Calu3 (cell line): ENCODE data around the gene ARMC6. TPM values are rescaled to one million over a fixed set of nuclear protein-coding genes. Genes with fewer than 3 reads are reported as not detected.
"Not testable (repeated sequence)": the region's sequence is repeated elsewhere in the genome, so short reads cannot be mapped to it uniquely, and the experiment has no call there.

Experiments used
- BruUV-seq: library from RNA; stranded (reverse); fragments of 400-500 nt; replicated peaks from 2 replicates; lab custom pipeline; 2021; lab: Mats Ljungman, UMichigan
- CTCF ChIA-PET: fragments of 300-600 bp; sonication (Branson Sonifier 250); formaldehyde crosslinking; loops from one replicate; lab custom pipeline; 2022; ENCODE audit warnings: antibody characterized with exemption; lab: Charles Lee
- DNase-seq: peaks from one replicate; pipeline ENCODE4 v3.0.0; 2022
- H3K27ac Mint-ChIP-seq: one replicate; pipeline ENCODE4 v1.8.0; 2022; ENCODE audit warnings: mixed read lengths; ENCODE audit not compliant: unreplicated experiment
- H3K27me3 Mint-ChIP-seq: one replicate; pipeline ENCODE4 v1.8.0; 2022; ENCODE audit warnings: mixed read lengths; ENCODE audit not compliant: unreplicated experiment
- H3K36me3 Mint-ChIP-seq: one replicate; pipeline ENCODE4 v1.8.0; 2022; ENCODE audit warnings: mild to moderate bottlenecking, moderate library complexity, mixed read lengths; ENCODE audit not compliant: insufficient read depth, unreplicated experiment
- H3K4me1 Mint-ChIP-seq: one replicate; pipeline ENCODE4 v1.8.0; 2022; ENCODE audit warnings: mild to moderate bottlenecking, low read depth, mixed read lengths; ENCODE audit not compliant: unreplicated experiment
- H3K4me3 Mint-ChIP-seq: one replicate; pipeline ENCODE4 v1.8.0; 2022; ENCODE audit warnings: mild to moderate bottlenecking, low read depth, moderate library complexity, mixed read lengths; ENCODE audit not compliant: unreplicated experiment
- H3K9me3 Mint-ChIP-seq: one replicate; pipeline ENCODE4 v1.8.0; 2022; ENCODE audit warnings: low read depth, mixed read lengths; ENCODE audit not compliant: unreplicated experiment
- intact Hi-C: fragments of 100-400 bp; cut with micrococcal nuclease; formaldehyde crosslinking; loops from one replicate; pipeline ENCODE4 v1.10.0; 2022; ENCODE audit not compliant: unreplicated experiment
- total RNA-seq: library from RNA; stranded (reverse); gene quantifications from 2 replicates; pipeline ENCODE4 v1.2.3, GENCODE V29; 2022
- TF ChIP-seq, protein P1 (sequence below): fragments of 200-600 bp; IDR thresholded peaks from one replicate; pipeline ENCODE4 v1.8.0; 2022; ENCODE audit warnings: antibody characterized with exemption; ENCODE audit not compliant: unreplicated experiment

Gene ARMC6
- total RNA-seq, 1 experiment from 2014 or later = 24.0 TPM

GRCh38 chr19:19101540-19101939, 68.1 kb downstream of the ARMC6 start:
- Mint-ChIP-seq H3K4me1 (peaks cover 6% of the 10 kb centered on the region), H3K27me3 (no peaks in the 10 kb centered on the region), H3K4me3 (no peak overlapping the region), H3K9me3 (no peaks in the 10 kb centered on the region), H3K36me3 (no peaks in the 10 kb centered on the region), H3K27ac (no peak overlapping the region)
- CTCF ChIA-PET = interaction anchor here (0.6 kb wide), 1 partner anchor 14 kb away, joined by 3 read pairs; no protein-coding TSS in a partner anchor
- intact Hi-C loops = no loop called here
- TF ChIP-seq, protein P1, sequence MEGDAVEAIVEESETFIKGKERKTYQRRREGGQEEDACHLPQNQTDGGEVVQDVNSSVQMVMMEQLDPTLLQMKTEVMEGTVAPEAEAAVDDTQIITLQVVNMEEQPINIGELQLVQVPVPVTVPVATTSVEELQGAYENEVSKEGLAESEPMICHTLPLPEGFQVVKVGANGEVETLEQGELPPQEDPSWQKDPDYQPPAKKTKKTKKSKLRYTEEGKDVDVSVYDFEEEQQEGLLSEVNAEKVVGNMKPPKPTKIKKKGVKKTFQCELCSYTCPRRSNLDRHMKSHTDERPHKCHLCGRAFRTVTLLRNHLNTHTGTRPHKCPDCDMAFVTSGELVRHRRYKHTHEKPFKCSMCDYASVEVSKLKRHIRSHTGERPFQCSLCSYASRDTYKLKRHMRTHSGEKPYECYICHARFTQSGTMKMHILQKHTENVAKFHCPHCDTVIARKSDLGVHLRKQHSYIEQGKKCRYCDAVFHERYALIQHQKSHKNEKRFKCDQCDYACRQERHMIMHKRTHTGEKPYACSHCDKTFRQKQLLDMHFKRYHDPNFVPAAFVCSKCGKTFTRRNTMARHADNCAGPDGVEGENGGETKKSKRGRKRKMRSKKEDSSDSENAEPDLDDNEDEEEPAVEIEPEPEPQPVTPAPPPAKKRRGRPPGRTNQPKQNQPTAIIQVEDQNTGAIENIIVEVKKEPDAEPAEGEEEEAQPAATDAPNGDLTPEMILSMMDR = no peak
- no TSS peak for BruUV-seq
- no peak for DNase-seq

DNA sequence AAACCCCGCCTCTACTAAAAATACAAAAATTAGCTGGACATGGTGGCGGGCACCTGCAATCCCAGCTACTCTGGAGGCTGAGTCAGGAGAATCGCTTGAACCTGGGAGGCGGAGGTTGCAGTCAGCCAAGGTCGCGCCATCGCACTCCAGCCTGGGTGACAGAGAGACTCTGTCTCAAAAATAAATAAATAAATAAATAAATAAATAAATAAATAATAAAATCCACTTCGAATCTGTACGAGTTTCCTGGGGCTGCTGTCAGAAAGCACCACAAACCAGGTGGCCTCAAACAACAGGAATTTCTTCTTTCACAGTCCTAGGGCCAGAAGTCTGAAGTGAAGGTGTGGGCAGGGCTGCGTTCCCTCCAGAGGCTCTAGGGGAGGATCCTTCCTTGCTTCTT, 69.2 kb downstream of the ARMC6 start:
- H3K36me3 Mint-ChIP-seq, intact Hi-C loops, DNase-seq, H3K27me3 Mint-ChIP-seq, H3K4me1 Mint-ChIP-seq, H3K9me3 Mint-ChIP-seq, H3K27ac Mint-ChIP-seq, H3K4me3 Mint-ChIP-seq, BruUV-seq: not testable (repeated sequence)
- CTCF ChIA-PET = interaction anchor here (0.6 kb wide), 1 partner anchor 26 kb away, joined by 5 read pairs; no protein-coding TSS in a partner anchor

DNA sequence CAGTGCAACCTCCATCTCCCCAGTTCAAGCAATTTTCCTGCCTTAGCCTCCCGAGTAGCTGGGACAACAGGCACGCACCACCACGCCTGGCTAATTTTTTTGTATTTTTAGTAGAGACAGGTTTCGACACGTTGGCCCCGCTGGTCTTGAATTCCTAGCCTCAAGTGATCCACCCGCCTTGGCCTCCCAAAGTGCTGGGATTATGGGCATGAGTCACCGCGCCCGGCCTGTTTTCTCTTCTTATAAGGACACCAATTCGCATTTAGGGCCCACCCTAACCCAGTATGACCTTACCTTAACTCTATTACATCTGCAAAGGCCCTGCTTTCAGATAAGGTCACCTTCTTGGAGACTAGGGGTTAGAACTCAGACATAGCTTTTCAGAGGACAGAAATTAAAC, 69.8 kb downstream of the ARMC6 start:
- intact Hi-C loops = no loop called here
- TF ChIP-seq, protein P1 = no peak
- CTCF ChIA-PET = no interaction called here
- no TSS peak for BruUV-seq
- Mint-ChIP-seq H3K4me1 (no peaks in the 10 kb centered on the region), H3K4me3 (no peak overlapping the region), H3K36me3 (no peaks in the 10 kb centered on the region), H3K27me3 (no peaks in the 10 kb centered on the region), H3K27ac (no peak overlapping the region), H3K9me3 (no peaks in the 10 kb centered on the region)
- DNase-seq = no peak

DNA sequence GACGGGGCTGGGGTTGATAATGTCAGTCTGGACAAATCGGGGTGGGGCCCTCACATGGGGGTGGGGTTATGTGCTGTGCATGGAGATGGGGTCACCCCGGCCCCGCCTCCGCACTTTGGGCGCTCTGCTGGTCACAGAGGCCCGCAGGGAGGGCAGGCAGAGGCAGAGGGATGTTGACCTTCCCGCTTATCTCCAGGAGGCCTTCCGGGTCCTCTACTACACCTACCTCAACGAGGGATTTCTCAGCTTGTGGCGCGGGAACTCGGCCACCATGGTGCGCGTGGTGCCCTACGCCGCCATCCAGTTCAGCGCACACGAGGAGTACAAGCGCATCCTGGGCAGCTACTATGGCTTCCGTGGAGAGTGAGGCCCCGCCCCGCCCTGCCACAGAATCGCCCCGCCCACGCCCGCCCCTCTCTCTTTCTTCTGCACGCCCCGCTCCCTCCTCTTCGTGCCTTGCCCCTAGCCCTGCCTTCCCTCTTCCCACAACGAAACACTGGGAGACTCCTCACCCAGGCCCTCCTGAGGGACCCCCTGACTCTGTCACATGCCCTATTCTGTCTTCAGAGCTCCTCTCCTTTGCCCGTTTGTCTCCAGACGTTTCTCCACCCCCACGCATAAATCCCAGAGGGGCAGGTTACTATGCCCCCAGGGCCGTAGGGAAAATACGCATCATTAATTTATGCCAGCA, 72.1 kb downstream of the ARMC6 start:
- H3K27ac Mint-ChIP-seq = no peak overlapping the region
- peaks cover 5% of the 10 kb centered on the region for H3K36me3 Mint-ChIP-seq
- no peak overlapping the region for H3K4me3 Mint-ChIP-seq
- CTCF ChIA-PET = no interaction called here
- H3K27me3 Mint-ChIP-seq = no peaks in the 10 kb centered on the region
- no peaks in the 10 kb centered on the region for H3K4me1 Mint-ChIP-seq
- H3K9me3 Mint-ChIP-seq = no peaks in the 10 kb centered on the region
- no peak for DNase-seq
- intact Hi-C loops = no loop called here
- BruUV-seq = no TSS peak
- TF ChIP-seq, protein P1 = no peak

DNA sequence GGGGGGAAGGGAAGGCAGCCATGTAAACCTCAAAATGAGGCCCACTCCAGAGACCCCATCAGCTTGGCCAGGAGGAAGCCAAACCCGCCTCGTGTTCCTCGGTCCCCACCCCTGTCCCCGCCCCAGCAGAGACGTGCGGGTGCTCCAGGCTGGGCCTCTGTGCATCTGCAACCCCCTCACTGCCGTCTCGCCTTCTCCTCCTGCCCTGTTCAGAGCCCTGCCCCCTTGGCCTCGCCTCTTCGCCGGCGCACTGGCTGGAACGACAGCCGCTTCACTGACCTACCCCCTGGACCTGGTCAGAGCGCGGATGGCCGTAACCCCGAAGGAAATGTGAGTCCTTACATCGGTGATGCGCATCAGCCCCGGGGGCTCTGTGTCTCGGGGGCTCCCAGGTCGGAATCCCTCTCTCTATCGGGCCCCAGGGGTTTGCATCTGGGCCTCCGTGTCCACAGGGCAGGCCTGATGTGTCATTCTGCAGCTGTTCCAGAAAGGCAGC, 72.7 kb downstream of the ARMC6 start:
- no peak for DNase-seq
- intact Hi-C loops = no loop called here
- TF ChIP-seq, protein P1 = no peak
- Mint-ChIP-seq H3K27ac (no peak overlapping the region), H3K36me3 (peaks cover 5% of the 10 kb centered on the region), H3K27me3 (no peaks in the 10 kb centered on the region), H3K4me3 (no peak overlapping the region), H3K9me3 (no peaks in the 10 kb centered on the region), H3K4me1 (no peaks in the 10 kb centered on the region)
- CTCF ChIA-PET = no interaction called here
- BruUV-seq = no TSS peak

DNA sequence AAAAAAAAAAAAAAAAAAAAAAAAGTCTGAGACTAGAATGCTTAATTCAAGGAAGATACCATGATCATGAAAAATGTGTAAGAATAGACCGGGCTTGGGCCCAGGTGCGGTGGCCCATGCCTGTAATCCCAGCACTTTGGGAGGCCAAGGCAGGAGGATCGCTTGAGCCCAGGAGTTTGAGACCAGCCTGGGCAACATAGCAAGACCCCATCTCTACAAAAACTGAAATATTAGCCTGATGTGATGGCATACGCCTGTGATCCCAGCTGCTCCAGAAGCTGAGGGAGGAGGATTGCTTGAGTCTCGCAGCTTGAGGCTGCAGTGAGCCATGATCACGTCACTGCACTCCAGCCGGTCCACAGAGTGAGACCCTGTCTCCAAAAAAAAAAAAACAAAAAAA, 73.5 kb downstream of the ARMC6 start:
- intact Hi-C loops, CTCF ChIA-PET, H3K9me3 Mint-ChIP-seq, DNase-seq, H3K4me3 Mint-ChIP-seq, H3K27me3 Mint-ChIP-seq, BruUV-seq, H3K36me3 Mint-ChIP-seq, H3K4me1 Mint-ChIP-seq, H3K27ac Mint-ChIP-seq: not testable (repeated sequence)
